Mesendoderm (in vitro differentiated cells): ENCODE data around the gene SEMA3E.

Source experiments
- DNase-seq: peaks from one replicate; pipeline ENCODE4 v3.0.0; 2013
- H2AK5ac ChIP-seq: 2 replicates; pipeline ENCODE4 v1.6.1; 2013; ENCODE audit warnings: low read length, inconsistent platforms
- H2BK120ac ChIP-seq: 2 replicates; pipeline ENCODE4 v1.6.1; 2013; ENCODE audit warnings: low read depth, mild to moderate bottlenecking, low read length, moderate library complexity, mixed read lengths
- H2BK15ac ChIP-seq: replicated peaks from 2 replicates; pipeline ENCODE4 v1.6.1; 2013; ENCODE audit warnings: low read depth, mild to moderate bottlenecking, moderate library complexity
- H2BK5ac ChIP-seq: 2 replicates; pipeline ENCODE4 v1.6.1; 2013; ENCODE audit warnings: low read length, inconsistent platforms
- H3K18ac ChIP-seq: 2 replicates; pipeline ENCODE4 v1.6.1; 2013; ENCODE audit warnings: mild to moderate bottlenecking, low read length, mixed read lengths
- H3K23ac ChIP-seq: one replicate; pipeline ENCODE4 v1.6.1; 2013; ENCODE audit warnings: low read length
- H3K27ac ChIP-seq: 2 replicates; pipeline ENCODE4 v1.5.1; 2013; ENCODE audit warnings: low read depth, mild to moderate bottlenecking, inconsistent platforms, low read length, moderate library complexity
- H3K27me3 ChIP-seq: 2 replicates; pipeline ENCODE4 v1.6.1; 2013; ENCODE audit warnings: low read length, control low read depth, mild to moderate bottlenecking, inconsistent platforms; ENCODE audit not compliant: insufficient read depth, poor library complexity
- H3K36me3 ChIP-seq: 2 replicates; pipeline ENCODE4 v1.6.1; 2013; ENCODE audit warnings: low read length, inconsistent platforms; ENCODE audit not compliant: control insufficient read depth, insufficient read depth
- H3K4ac ChIP-seq: one replicate; pipeline ENCODE4 v1.6.1; 2013; ENCODE audit warnings: low read depth, mild to moderate bottlenecking, low read length, moderate library complexity
- H3K4me1 ChIP-seq: 2 replicates; pipeline ENCODE4 v1.6.1; 2013; ENCODE audit warnings: low read depth, low read length, inconsistent platforms; ENCODE audit not compliant: control insufficient read depth
- H3K4me2 ChIP-seq: 2 replicates; pipeline ENCODE4 v1.6.1; 2013; ENCODE audit warnings: low read length
- H3K4me3 ChIP-seq: 2 replicates; pipeline ENCODE4 v1.5.1; 2013; ENCODE audit warnings: mild to moderate bottlenecking, low read length
- H3K56ac ChIP-seq: one replicate; pipeline ENCODE4 v1.6.1; 2013; ENCODE audit warnings: low read length
- H3K79me1 ChIP-seq: 2 replicates; pipeline ENCODE4 v1.6.1; 2013; ENCODE audit warnings: low read length, inconsistent platforms
- H3K79me2 ChIP-seq: 2 replicates; pipeline ENCODE4 v1.6.1; 2013; ENCODE audit warnings: mild to moderate bottlenecking, low read length; ENCODE audit not compliant: control insufficient read depth, insufficient read depth
- H3K9ac ChIP-seq: 2 replicates; pipeline ENCODE4 v1.6.1; 2013; ENCODE audit warnings: low read length, inconsistent platforms
- H4K5ac ChIP-seq: one replicate; pipeline ENCODE4 v1.6.1; 2013; ENCODE audit warnings: low read length
- H4K8ac ChIP-seq: one replicate; pipeline ENCODE4 v1.6.1; 2013; ENCODE audit warnings: low read depth, mild to moderate bottlenecking, control low read depth, low read length, moderate library complexity
- WGBS: extraction: QIAGEN DNeasy Blood & Tissue Kit; methylation state at CpG from one replicate; pipeline ENCODE4 v1.1.7; 2013; ENCODE audit warnings: low lambda C conversion rate, missing lambda C conversion rate; ENCODE audit not compliant: insufficient coverage; ENCODE audit errors: extremely low coverage; 5-methylcytosine and 5-hydroxymethylcytosine counted together

SEMA3E gene

DNA sequence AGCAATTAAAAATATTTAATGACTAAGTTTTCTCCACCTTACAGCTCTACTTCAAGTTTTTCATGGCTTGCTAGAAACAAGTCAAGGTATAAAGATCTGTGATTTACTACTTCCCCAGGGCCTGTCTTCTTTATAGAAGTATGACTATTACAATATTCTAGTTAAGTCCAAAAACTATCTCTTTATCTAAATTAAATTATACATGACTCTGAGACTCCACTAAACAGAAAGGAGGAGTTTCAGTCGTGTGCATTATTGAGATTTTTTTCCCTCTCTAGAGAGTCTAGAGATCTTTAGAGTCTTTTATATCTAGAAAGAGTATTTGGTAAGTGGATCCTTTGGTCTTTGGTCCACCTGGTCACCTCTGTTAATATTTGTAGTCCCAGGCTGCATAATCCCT is 100.7 kb downstream of the SEMA3E start:
- H2BK5ac ChIP-seq, result no peak overlapping the region

GRCh38 chr7:83547526-83547925 is 101.4 kb downstream of the SEMA3E start:
- Histone ChIP-seq H3K79me1 (no peaks in the 10 kb centered on the region), H3K4me1 (no peaks in the 10 kb centered on the region), H3K56ac (no peak overlapping the region), H2AK5ac (no peak overlapping the region), H3K4me2 (no peak overlapping the region), H3K23ac (no peak overlapping the region), H3K79me2 (no peaks in the 10 kb centered on the region), H2BK15ac (no peak overlapping the region), H3K18ac (no peak overlapping the region), H2BK120ac (no peak overlapping the region), H3K9ac (no peak overlapping the region), H3K27ac (no peak overlapping the region), H4K8ac (no peak overlapping the region), H3K27me3 (no peaks in the 10 kb centered on the region), H3K4me3 (no peak overlapping the region), H2BK5ac (no peak overlapping the region), H3K4ac (no peak overlapping the region), H4K5ac (no peak overlapping the region), H3K36me3 (no peaks in the 10 kb centered on the region)
- DNase-seq, result no peak
- WGBS, result no CpG with 5 or more reads among the region's 2 CpGs

More for the DNA sequence above, 100.7 kb downstream of the SEMA3E start:
- Histone ChIP-seq H3K27ac (no peak overlapping the region), H2BK120ac (no peak overlapping the region), H3K9ac (no peak overlapping the region), H3K36me3 (no peaks in the 10 kb centered on the region), H2BK15ac (no peak overlapping the region), H3K4ac (no peak overlapping the region), H3K18ac (peak overlapping the region; percentile 28), H3K23ac (no peak overlapping the region), H3K56ac (no peak overlapping the region), H3K4me3 (no peak overlapping the region), H3K27me3 (no peaks in the 10 kb centered on the region), H2AK5ac (no peak overlapping the region), H4K5ac (no peak overlapping the region), H3K4me2 (no peak overlapping the region), H3K79me1 (no peaks in the 10 kb centered on the region), H3K79me2 (no peaks in the 10 kb centered on the region), H4K8ac (no peak overlapping the region), H3K4me1 (no peaks in the 10 kb centered on the region)
- no peak for DNase-seq
- no CpG with 5 or more reads among the region's 1 CpG for WGBS

DNA sequence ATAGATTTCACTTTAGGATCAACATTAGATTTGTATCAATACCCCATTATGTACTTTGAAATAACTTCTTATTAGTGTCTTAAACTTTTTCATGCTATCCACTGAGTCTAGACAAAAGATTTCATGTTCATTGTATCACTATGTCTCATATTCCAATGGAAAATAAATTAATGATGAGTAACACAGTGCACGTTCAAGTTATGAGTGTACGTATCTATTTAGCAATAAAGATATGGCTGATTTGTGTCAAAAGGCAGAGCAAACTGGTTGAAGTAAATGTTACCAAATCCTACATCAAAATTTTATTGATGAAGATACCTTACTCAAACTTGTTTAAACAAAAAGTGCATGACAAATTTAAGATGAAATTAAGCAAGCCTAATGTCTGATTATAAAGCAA is 102.4 kb downstream of the SEMA3E start:
- H3K4me2 ChIP-seq, result no peak overlapping the region
- H4K8ac ChIP-seq, result no peak overlapping the region
- no peak overlapping the region for H3K56ac ChIP-seq
- no peak overlapping the region for H3K4ac ChIP-seq
- H3K4me1 ChIP-seq, result no peaks in the 10 kb centered on the region
- no peak overlapping the region for H2AK5ac ChIP-seq
- no peaks in the 10 kb centered on the region for H3K79me1 ChIP-seq
- no peak overlapping the region for H3K27ac ChIP-seq
- no peaks in the 10 kb centered on the region for H3K27me3 ChIP-seq
- H3K36me3 ChIP-seq, result no peaks in the 10 kb centered on the region
- H4K5ac ChIP-seq, result no peak overlapping the region
- no peak overlapping the region for H3K4me3 ChIP-seq
- H2BK5ac ChIP-seq, result no peak overlapping the region
- no CpG with 5 or more reads among the region's 2 CpGs for WGBS
- no peak for DNase-seq
- no peak overlapping the region for H3K18ac ChIP-seq
- H2BK120ac ChIP-seq, result no peak overlapping the region
- no peak overlapping the region for H3K9ac ChIP-seq
- no peak overlapping the region for H3K23ac ChIP-seq
- no peaks in the 10 kb centered on the region for H3K79me2 ChIP-seq
- H2BK15ac ChIP-seq, result no peak overlapping the region

GRCh38 chr7:83541187-83541960 is 107.6 kb downstream of the SEMA3E start:
- Histone ChIP-seq H3K79me2 (no peaks in the 10 kb centered on the region), H3K27me3 (no peaks in the 10 kb centered on the region), H3K56ac (no peak overlapping the region), H3K23ac (no peak overlapping the region), H3K18ac (no peak overlapping the region), H4K5ac (no peak overlapping the region), H2AK5ac (no peak overlapping the region), H3K36me3 (no peaks in the 10 kb centered on the region), H3K27ac (no peak overlapping the region), H3K79me1 (no peaks in the 10 kb centered on the region), H2BK15ac (no peak overlapping the region), H3K4ac (no peak overlapping the region), H2BK120ac (no peak overlapping the region), H3K4me2 (no peak overlapping the region), H3K9ac (no peak overlapping the region), H2BK5ac (no peak overlapping the region), H3K4me1 (no peaks in the 10 kb centered on the region), H3K4me3 (no peak overlapping the region), H4K8ac (no peak overlapping the region)
- DNase-seq, result no peak
- WGBS, result no CpG with 5 or more reads among the region's 7 CpGs

DNA sequence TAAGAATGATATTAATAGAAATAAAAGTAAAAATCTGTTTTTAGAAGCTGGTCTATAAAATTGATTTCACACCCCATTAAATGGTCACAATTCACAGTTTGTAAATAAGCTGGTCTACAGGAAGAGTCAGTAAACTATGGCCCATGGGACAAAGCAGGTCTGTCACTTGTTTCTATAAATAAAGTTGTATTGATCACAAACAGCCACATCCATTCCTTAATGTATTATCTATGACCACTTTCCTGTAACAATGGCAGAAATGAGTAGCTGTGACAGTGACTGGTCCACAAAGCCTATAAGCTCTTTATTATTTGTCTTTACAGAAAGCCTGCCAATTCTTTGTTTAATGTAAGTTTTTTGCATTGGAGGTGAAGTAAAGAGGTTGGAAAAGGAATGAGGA is 114.5 kb downstream of the SEMA3E start:
- Histone ChIP-seq H3K4me2 (no peak overlapping the region), H3K4me3 (no peak overlapping the region), H3K79me2 (no peaks in the 10 kb centered on the region), H4K5ac (no peak overlapping the region), H2AK5ac (no peak overlapping the region), H3K4me1 (peaks cover 5% of the 10 kb centered on the region), H3K18ac (no peak overlapping the region), H3K23ac (no peak overlapping the region), H2BK120ac (no peak overlapping the region), H3K27me3 (no peaks in the 10 kb centered on the region), H3K79me1 (no peaks in the 10 kb centered on the region), H3K36me3 (no peaks in the 10 kb centered on the region), H3K27ac (no peak overlapping the region), H4K8ac (no peak overlapping the region), H2BK5ac (no peak overlapping the region), H3K4ac (no peak overlapping the region), H3K56ac (no peak overlapping the region), H3K9ac (no peak overlapping the region), H2BK15ac (no peak overlapping the region)
- no peak for DNase-seq

DNA sequence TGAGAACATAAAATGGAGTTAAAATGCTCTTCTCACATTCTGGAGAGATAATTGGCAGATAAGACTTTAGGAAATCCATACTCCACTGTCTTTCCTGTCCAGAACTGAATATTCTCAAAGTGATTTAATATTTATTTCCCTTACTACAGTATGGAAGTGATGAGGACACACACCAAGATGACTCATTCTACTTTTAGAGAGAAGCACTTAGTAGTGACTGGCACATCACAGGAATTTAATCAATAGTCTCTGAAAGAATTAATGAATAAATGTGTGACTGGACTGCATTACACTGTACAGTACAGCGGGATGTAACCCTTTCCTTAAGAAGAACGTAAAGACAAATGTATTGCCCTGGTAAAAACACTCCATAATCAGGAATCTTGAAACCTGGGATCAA is 116.7 kb downstream of the SEMA3E start:
- H3K4me2 ChIP-seq, result no peak overlapping the region
- H3K9ac ChIP-seq, result no peak overlapping the region
- no peaks in the 10 kb centered on the region for H3K27me3 ChIP-seq
- H3K36me3 ChIP-seq, result no peaks in the 10 kb centered on the region
- H4K8ac ChIP-seq, result no peak overlapping the region
- H2BK120ac ChIP-seq, result no peak overlapping the region
- no peak overlapping the region for H2BK5ac ChIP-seq
- peaks cover 5% of the 10 kb centered on the region for H3K4me1 ChIP-seq
- H4K5ac ChIP-seq, result no peak overlapping the region
- H3K4me3 ChIP-seq, result no peak overlapping the region
- no CpG with 5 or more reads among the region's 2 CpGs for WGBS
- no peak overlapping the region for H2BK15ac ChIP-seq
- H3K4ac ChIP-seq, result no peak overlapping the region
- no peak overlapping the region for H3K56ac ChIP-seq
- no peak overlapping the region for H2AK5ac ChIP-seq
- H3K27ac ChIP-seq, result no peak overlapping the region
- H3K18ac ChIP-seq, result no peak overlapping the region
- H3K23ac ChIP-seq, result no peak overlapping the region
- no peaks in the 10 kb centered on the region for H3K79me1 ChIP-seq
- H3K79me2 ChIP-seq, result no peaks in the 10 kb centered on the region
- no peak for DNase-seq
